ENCODE measurements around the gene ASCC1.
"Not testable (repeated sequence)": the region's sequence is repeated elsewhere in the genome, so short reads cannot be mapped to it uniquely, and the experiment has no call there.

The ASCC1 gene

DNA sequence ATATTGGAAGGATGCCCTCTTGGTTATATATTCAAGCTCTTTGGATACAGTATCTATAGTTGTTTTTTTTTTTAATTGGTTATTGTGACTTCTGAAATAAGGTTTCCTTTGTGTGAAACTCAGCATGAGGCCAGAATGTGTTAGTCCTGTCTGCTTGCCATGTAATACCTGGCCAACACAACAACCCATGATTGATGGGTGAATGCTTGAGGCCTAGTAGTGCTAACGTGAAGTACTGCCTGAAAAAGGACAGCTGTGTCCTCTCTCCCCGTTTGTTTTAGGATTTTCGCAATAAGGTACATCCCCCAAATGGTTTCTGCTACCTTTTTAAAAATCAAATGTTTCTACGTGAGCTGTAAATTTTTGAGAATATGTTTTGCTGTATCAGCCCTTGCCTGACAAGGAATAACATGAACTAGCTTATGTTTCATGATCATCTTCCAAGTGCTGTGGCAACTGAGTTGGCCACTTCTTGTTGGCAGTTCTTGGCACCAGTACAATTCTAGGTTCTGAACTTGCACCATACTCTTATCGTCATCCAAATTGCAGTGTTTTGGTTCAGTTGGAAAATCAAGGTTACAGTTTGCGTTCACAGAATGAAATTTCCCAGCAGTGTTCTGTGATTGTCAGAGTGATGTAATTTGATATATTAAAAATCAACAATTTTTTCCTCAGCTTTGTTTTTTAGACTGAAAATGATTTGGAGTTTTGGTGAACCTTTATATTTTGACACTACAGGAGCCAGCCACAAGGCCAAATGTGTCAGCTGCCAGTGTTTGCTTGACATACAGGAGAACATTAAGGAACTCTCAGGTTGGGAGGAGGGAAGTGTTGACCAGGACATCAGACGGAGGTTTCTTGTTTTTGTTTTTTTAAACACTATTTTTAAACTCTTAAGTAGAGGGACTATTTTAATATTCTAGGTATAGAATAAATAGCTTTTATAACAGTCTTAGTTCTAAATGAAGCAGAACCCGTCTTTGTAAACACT lies 13.5 kb upstream of the ASCC1 start:
- Histone ChIP-seq H3K9ac (ENCODE audit: low read depth, low read length) (no peak overlapping the region), H3K9me3 (ENCODE audit: control insufficient read depth, insufficient read depth, low read length) (no peaks in the 10 kb centered on the region), H3K36me3 (ENCODE audit: control insufficient read depth, insufficient read depth, low read length) (peaks cover 48% of the 10 kb centered on the region), H3K4me3 (ENCODE audit: low read depth, low read length) (no peak overlapping the region), H3K4me1 (ENCODE audit: control insufficient read depth, insufficient read depth, low read length) (0 out of 2 replicates have a peak, but pooled peaks cover 7% of the 10 kb centered on the region), H3K27ac (ENCODE audit: low read depth, low read length) (no peak overlapping the region), H3K27me3 (ENCODE audit: control insufficient read depth, insufficient read depth, low read length) (no peaks in the 10 kb centered on the region)

GRCh38 chr10:72228318-72228751 lies 12.3 kb upstream of the ASCC1 start:
- Histone ChIP-seq H3K27ac (ENCODE audit: low read depth, low read length) (no peak overlapping the region), H3K36me3 (ENCODE audit: control insufficient read depth, insufficient read depth, low read length) (peaks cover 47% of the 10 kb centered on the region), H3K4me1 (ENCODE audit: control insufficient read depth, insufficient read depth, low read length) (0 out of 2 replicates have a peak, but pooled peaks cover 7% of the 10 kb centered on the region), H3K9me3 (ENCODE audit: control insufficient read depth, insufficient read depth, low read length) (no peaks in the 10 kb centered on the region), H3K9ac (ENCODE audit: low read depth, low read length) (no peak overlapping the region), H3K27me3 (ENCODE audit: control insufficient read depth, insufficient read depth, low read length) (no peaks in the 10 kb centered on the region), H3K4me3 (ENCODE audit: low read depth, low read length) (no peak overlapping the region)

DNA sequence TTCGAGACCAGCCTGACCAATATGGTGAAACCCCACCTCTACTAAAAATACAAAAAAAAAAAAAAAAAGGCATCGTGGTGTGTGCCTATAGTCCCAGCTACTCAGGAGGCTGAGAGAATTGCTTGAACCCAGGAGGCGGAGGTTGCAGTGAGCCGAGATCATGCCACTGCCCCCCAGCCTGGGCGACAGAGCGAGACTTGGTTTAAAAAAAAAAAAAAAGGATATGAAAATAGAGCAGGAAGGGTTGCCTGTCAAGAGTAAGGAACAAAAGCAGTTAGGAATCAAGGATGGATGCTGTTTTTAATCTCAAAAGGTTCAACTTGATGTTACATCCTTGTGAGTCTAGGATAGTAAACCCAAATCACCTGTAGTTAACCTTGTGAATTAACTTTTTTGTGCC lies 11.8 kb upstream of the ASCC1 start:
- Histone ChIP-seq H3K27ac (ENCODE audit: low read depth, low read length) (no peak overlapping the region), H3K9me3 (ENCODE audit: control insufficient read depth, insufficient read depth, low read length) (no peaks in the 10 kb centered on the region), H3K9ac (ENCODE audit: low read depth, low read length) (no peak overlapping the region), H3K36me3 (ENCODE audit: control insufficient read depth, insufficient read depth, low read length) (peaks cover 43% of the 10 kb centered on the region), H3K27me3 (ENCODE audit: control insufficient read depth, insufficient read depth, low read length) (no peaks in the 10 kb centered on the region), H3K4me1 (ENCODE audit: control insufficient read depth, insufficient read depth, low read length) (0 out of 2 replicates have a peak, but pooled peaks cover 7% of the 10 kb centered on the region), H3K4me3 (ENCODE audit: low read depth, low read length) (no peak overlapping the region)

DNA sequence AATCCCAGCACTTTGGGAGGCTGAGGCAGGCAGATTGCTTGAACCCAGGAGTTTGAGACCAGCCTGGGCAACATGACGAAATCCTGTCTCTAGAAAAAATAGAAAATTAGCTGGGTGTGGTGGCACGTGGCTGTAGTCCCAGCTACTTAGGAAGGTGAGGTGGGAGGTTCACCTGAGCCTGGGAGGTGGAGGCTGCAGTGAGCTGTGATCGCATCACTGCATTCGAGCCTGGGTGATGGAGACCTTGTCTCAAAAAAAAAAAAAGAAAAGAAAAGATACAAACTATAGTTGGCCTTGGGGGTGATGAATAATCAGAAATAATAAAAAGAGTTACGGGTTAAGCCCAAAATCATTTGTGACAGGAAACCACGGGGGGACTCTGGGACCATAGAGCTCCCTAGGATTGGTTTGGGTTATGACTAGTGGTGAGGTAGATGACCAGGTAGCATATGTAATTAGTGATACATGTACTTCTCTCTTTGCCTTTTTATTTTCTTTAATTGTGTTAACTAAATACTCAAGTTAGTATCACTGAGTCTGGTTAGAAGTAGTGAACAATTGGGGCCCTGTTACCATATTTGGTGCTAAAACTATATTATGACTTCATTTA lies 10.4 kb upstream of the ASCC1 start:
- H3K4me1 ChIP-seq (ENCODE audit: control insufficient read depth, insufficient read depth, low read length) = 0 out of 2 replicates have a peak, but pooled peaks cover 7% of the 10 kb centered on the region
- no peak overlapping the region for H3K4me3 ChIP-seq (ENCODE audit: low read depth, low read length)
- H3K36me3 ChIP-seq (ENCODE audit: control insufficient read depth, insufficient read depth, low read length) = peaks cover 42% of the 10 kb centered on the region
- H3K27me3 ChIP-seq (ENCODE audit: control insufficient read depth, insufficient read depth, low read length) = no peaks in the 10 kb centered on the region
- no peaks in the 10 kb centered on the region for H3K9me3 ChIP-seq (ENCODE audit: control insufficient read depth, insufficient read depth, low read length)
- H3K9ac ChIP-seq (ENCODE audit: low read depth, low read length) = no peak overlapping the region
- H3K27ac ChIP-seq (ENCODE audit: low read depth, low read length) = no peak overlapping the region

DNA sequence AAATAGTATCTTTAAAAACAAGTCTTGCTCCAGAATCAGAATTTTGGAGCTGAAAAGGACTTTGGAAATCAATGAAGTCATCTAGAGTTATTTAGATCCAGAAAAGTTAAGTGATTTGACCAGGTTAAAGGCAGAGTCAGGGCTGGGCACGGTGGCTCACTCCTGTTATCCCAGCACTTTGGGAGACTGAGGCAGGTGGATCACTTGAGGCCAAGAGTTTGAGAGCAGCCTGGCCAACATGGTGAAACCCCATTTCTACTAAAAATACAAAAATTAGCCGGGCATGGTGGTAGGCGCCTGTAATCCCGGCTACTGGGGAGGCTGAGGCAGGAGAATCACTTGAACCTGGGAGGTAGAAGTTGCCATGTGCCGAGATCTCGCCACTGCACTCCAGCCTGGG lies 8.1 kb upstream of the ASCC1 start:
- H3K9me3 ChIP-seq (ENCODE audit: control insufficient read depth, insufficient read depth, low read length); H3K4me3 ChIP-seq (ENCODE audit: low read depth, low read length); H3K4me1 ChIP-seq (ENCODE audit: control insufficient read depth, insufficient read depth, low read length); H3K27ac ChIP-seq (ENCODE audit: low read depth, low read length); H3K27me3 ChIP-seq (ENCODE audit: control insufficient read depth, insufficient read depth, low read length); H3K9ac ChIP-seq (ENCODE audit: low read depth, low read length): not testable (repeated sequence)
- H3K36me3 ChIP-seq (ENCODE audit: control insufficient read depth, insufficient read depth, low read length) = peaks cover 34% of the 10 kb centered on the region

- no peaks in the 10 kb centered on the region for H3K9me3 ChIP-seq (ENCODE audit: control insufficient read depth, insufficient read depth, low read length)
- H3K4me1 ChIP-seq (ENCODE audit: control insufficient read depth, insufficient read depth, low read length) = 0 out of 2 replicates have a peak, but pooled peaks cover 7% of the 10 kb centered on the region
- H3K4me3 ChIP-seq (ENCODE audit: low read depth, low read length) = no peak overlapping the region
- H3K27ac ChIP-seq (ENCODE audit: low read depth, low read length) = no peak overlapping the region
- no peaks in the 10 kb centered on the region for H3K27me3 ChIP-seq (ENCODE audit: control insufficient read depth, insufficient read depth, low read length)
- H3K36me3 ChIP-seq (ENCODE audit: control insufficient read depth, insufficient read depth, low read length) = peaks cover 34% of the 10 kb centered on the region
- H3K9ac ChIP-seq (ENCODE audit: low read depth, low read length) = no peak overlapping the region
These were observed 7.6 kb upstream of the ASCC1 start for GRCh38 chr10:72223743-72224101.

DNA sequence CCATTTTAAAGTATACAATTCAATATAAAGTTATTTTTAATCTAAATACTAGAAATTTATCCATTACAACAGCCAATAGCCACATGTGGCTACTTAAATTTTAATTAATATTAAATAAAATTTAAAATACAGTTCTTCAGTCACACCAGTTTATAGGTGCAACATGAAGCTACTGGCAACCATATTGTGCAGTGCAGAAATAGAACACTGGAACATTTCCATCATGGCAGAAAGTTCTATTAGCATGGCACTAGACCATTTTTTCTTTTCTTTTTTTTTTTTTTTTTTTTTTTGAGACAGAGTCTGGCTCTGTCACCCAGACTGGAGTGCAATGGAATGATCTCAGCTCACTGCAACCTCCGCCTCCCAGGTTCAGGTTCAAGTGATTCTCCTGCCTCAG lies 5.2 kb upstream of the ASCC1 start:
- Histone ChIP-seq H3K9ac (ENCODE audit: low read depth, low read length) (no peak overlapping the region), H3K9me3 (ENCODE audit: control insufficient read depth, insufficient read depth, low read length) (no peaks in the 10 kb centered on the region), H3K36me3 (ENCODE audit: control insufficient read depth, insufficient read depth, low read length) (peaks cover 28% of the 10 kb centered on the region), H3K27me3 (ENCODE audit: control insufficient read depth, insufficient read depth, low read length) (no peaks in the 10 kb centered on the region), H3K27ac (ENCODE audit: low read depth, low read length) (no peak overlapping the region), H3K4me1 (ENCODE audit: control insufficient read depth, insufficient read depth, low read length) (0 out of 2 replicates have a peak, but pooled peaks cover 6% of the 10 kb centered on the region), H3K4me3 (ENCODE audit: low read depth, low read length) (no peak overlapping the region)

GRCh38 chr10:72220637-72221036 lies 4.6 kb upstream of the ASCC1 start:
- peaks cover 28% of the 10 kb centered on the region for H3K36me3 ChIP-seq (ENCODE audit: control insufficient read depth, insufficient read depth, low read length)
- H3K27ac ChIP-seq (ENCODE audit: low read depth, low read length) = no peak overlapping the region
- 0 out of 2 replicates have a peak, but pooled peaks cover 6% of the 10 kb centered on the region for H3K4me1 ChIP-seq (ENCODE audit: control insufficient read depth, insufficient read depth, low read length)
- H3K4me3 ChIP-seq (ENCODE audit: low read depth, low read length) = no peak overlapping the region
- no peak overlapping the region for H3K9ac ChIP-seq (ENCODE audit: low read depth, low read length)
- H3K9me3 ChIP-seq (ENCODE audit: control insufficient read depth, insufficient read depth, low read length) = no peaks in the 10 kb centered on the region
- H3K27me3 ChIP-seq (ENCODE audit: control insufficient read depth, insufficient read depth, low read length) = no peaks in the 10 kb centered on the region

GRCh38 chr10:72219235-72219814 lies 3.2 kb upstream of the ASCC1 start:
- Histone ChIP-seq H3K9me3 (ENCODE audit: control insufficient read depth, insufficient read depth, low read length) (no peaks in the 10 kb centered on the region), H3K4me3 (ENCODE audit: low read depth, low read length) (no peak overlapping the region), H3K27ac (ENCODE audit: low read depth, low read length) (no peak overlapping the region), H3K27me3 (ENCODE audit: control insufficient read depth, insufficient read depth, low read length) (no peaks in the 10 kb centered on the region), H3K4me1 (ENCODE audit: control insufficient read depth, insufficient read depth, low read length) (0 out of 2 replicates have a peak, but pooled peaks cover 9% of the 10 kb centered on the region), H3K36me3 (ENCODE audit: control insufficient read depth, insufficient read depth, low read length) (peaks cover 23% of the 10 kb centered on the region), H3K9ac (ENCODE audit: low read depth, low read length) (no peak overlapping the region)

- Histone ChIP-seq H3K9ac (ENCODE audit: low read depth, low read length) (no peak overlapping the region), H3K4me1 (ENCODE audit: control insufficient read depth, insufficient read depth, low read length) (0 out of 2 replicates have a peak, but pooled peaks cover 9% of the 10 kb centered on the region), H3K27me3 (ENCODE audit: control insufficient read depth, insufficient read depth, low read length) (no peaks in the 10 kb centered on the region), H3K27ac (ENCODE audit: low read depth, low read length) (peak overlapping the region; percentile 2), H3K9me3 (ENCODE audit: control insufficient read depth, insufficient read depth, low read length) (no peaks in the 10 kb centered on the region), H3K36me3 (ENCODE audit: control insufficient read depth, insufficient read depth, low read length) (peaks cover 18% of the 10 kb centered on the region), H3K4me3 (ENCODE audit: low read depth, low read length) (no peak overlapping the region)
These were observed 2.6 kb upstream of the ASCC1 start for GRCh38 chr10:72218726-72219125.
